WTC11 (cell line): ENCODE results near the gene YOD1.

ENCODE experiments used
- CBFB ChIP-seq: sonication (generic); formaldehyde crosslinking; IDR thresholded peaks from 2 replicates; pipeline ENCODE4 v1.8.1; 2022; ENCODE audit warnings: mild to moderate bottlenecking, low read depth, missing genetic modification reagents
- SMAD3 ChIP-seq: sonication (generic); formaldehyde crosslinking; IDR thresholded peaks from 2 replicates; pipeline ENCODE4 v1.8.0; 2022; ENCODE audit warnings: missing genetic modification reagents, mild to moderate bottlenecking, borderline replicate concordance
- TP53 ChIP-seq: sonication (generic); formaldehyde crosslinking; IDR thresholded peaks from 2 replicates; pipeline ENCODE4 v1.8.1; 2023; ENCODE audit warnings: mild to moderate bottlenecking, missing genetic modification reagents
- TF ChIP-seq, protein P1 (sequence below): sonication (generic); formaldehyde crosslinking; IDR thresholded peaks from 2 replicates; pipeline ENCODE4 v1.8.0; 2022; ENCODE audit warnings: mild to moderate bottlenecking, missing genetic modification reagents
- TF ChIP-seq, protein P2 (sequence below): fragments of 200-600 bp; IDR thresholded peaks from 2 replicates; pipeline ENCODE4 v1.8.0; 2022; ENCODE audit warnings: antibody characterized with exemption
- TF ChIP-seq, protein P3 (sequence below): sonication (generic); formaldehyde crosslinking; IDR thresholded peaks from 2 replicates; pipeline ENCODE4 v1.8.1; 2023; ENCODE audit warnings: mild to moderate bottlenecking, missing genetic modification reagents
- TF ChIP-seq, protein P4 (sequence below): sonication (generic); formaldehyde crosslinking; IDR thresholded peaks from 2 replicates; pipeline ENCODE4 v1.8.1; 2022; ENCODE audit warnings: low read depth, mild to moderate bottlenecking, moderate library complexity, missing genetic modification reagents, borderline replicate concordance

DNA sequence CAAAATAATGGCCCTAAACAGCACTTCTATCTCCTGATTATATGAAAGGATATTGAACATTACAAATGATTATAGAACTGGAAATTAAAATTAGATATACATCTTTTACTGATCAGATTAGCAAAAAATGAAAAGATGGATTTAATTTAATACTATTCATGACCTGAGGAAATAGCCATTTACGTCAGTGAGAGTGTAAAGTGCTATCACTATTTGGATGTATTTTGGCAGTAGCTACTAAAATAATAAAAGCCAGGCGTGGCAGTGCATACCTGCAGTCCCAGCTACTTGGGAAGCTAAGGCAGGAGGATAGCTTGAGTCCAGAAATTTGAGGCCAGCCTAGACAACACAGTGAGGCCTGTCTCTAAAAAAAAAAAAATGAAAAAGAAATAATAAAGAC, 42.9 kb upstream of the YOD1 start:
- TF ChIP-seq, protein P1, sequence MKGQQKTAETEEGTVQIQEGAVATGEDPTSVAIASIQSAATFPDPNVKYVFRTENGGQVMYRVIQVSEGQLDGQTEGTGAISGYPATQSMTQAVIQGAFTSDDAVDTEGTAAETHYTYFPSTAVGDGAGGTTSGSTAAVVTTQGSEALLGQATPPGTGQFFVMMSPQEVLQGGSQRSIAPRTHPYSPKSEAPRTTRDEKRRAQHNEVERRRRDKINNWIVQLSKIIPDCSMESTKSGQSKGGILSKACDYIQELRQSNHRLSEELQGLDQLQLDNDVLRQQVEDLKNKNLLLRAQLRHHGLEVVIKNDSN (CRISPR knock-in tag) = no peak
- TF ChIP-seq, protein P2, sequence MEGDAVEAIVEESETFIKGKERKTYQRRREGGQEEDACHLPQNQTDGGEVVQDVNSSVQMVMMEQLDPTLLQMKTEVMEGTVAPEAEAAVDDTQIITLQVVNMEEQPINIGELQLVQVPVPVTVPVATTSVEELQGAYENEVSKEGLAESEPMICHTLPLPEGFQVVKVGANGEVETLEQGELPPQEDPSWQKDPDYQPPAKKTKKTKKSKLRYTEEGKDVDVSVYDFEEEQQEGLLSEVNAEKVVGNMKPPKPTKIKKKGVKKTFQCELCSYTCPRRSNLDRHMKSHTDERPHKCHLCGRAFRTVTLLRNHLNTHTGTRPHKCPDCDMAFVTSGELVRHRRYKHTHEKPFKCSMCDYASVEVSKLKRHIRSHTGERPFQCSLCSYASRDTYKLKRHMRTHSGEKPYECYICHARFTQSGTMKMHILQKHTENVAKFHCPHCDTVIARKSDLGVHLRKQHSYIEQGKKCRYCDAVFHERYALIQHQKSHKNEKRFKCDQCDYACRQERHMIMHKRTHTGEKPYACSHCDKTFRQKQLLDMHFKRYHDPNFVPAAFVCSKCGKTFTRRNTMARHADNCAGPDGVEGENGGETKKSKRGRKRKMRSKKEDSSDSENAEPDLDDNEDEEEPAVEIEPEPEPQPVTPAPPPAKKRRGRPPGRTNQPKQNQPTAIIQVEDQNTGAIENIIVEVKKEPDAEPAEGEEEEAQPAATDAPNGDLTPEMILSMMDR = no peak
- TF ChIP-seq, protein P3, sequence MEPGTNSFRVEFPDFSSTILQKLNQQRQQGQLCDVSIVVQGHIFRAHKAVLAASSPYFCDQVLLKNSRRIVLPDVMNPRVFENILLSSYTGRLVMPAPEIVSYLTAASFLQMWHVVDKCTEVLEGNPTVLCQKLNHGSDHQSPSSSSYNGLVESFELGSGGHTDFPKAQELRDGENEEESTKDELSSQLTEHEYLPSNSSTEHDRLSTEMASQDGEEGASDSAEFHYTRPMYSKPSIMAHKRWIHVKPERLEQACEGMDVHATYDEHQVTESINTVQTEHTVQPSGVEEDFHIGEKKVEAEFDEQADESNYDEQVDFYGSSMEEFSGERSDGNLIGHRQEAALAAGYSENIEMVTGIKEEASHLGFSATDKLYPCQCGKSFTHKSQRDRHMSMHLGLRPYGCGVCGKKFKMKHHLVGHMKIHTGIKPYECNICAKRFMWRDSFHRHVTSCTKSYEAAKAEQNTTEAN (CRISPR knock-in tag) = no peak
- TF ChIP-seq CBFB (CRISPR knock-in tag) (no peak), TP53 (CRISPR knock-in tag) (no peak), SMAD3 (CRISPR knock-in tag) (no peak)
- TF ChIP-seq, protein P4, sequence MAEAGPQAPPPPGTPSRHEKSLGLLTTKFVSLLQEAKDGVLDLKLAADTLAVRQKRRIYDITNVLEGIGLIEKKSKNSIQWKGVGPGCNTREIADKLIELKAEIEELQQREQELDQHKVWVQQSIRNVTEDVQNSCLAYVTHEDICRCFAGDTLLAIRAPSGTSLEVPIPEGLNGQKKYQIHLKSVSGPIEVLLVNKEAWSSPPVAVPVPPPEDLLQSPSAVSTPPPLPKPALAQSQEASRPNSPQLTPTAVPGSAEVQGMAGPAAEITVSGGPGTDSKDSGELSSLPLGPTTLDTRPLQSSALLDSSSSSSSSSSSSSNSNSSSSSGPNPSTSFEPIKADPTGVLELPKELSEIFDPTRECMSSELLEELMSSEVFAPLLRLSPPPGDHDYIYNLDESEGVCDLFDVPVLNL = no peak
